ENCODE data around the gene SEPHS2.

The SEPHS2 gene

DNA sequence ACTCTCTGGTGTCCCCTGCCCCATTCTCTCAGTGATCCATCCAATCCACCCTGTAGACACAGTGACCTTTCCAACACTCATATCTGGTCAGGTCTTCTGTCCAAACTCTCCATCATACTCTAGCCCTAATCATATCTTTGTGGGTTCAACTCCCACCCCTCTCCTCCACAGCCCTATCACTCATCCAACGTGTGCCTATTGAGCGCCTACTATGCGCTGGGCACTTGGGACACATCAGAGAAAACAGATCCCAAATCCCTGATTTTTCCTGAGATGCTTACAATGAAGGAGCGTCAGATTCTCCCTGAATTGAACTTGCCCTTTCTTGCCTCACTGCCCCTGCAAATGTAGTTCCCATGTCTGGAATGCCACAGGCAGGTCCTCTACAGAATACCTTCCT, 17.6 kb downstream of the SEPHS2 start:
- Histone ChIP-seq H3K27ac (ENCODE audit: low read depth, low read length) (no peak overlapping the region), H3K36me3 (ENCODE audit: insufficient read depth, low read length) (peaks cover 34% of the 10 kb centered on the region), H3K27me3 (ENCODE audit: insufficient read depth, low read length) (no peaks in the 10 kb centered on the region), H3K9ac (ENCODE audit: low read depth, low read length) (no peak overlapping the region), H3K4me1 (ENCODE audit: insufficient read depth, low read length) (peaks cover 5% of the 10 kb centered on the region; the same call in 1 of the 2 replicates), H3K4me3 (ENCODE audit: low read length) (no peak overlapping the region), H3K9me3 (ENCODE audit: insufficient read depth, low read depth, low read length) (no peaks in the 10 kb centered on the region)
- WGBS, result 96% methylated on average over 4 of the region's 4 CpGs

DNA sequence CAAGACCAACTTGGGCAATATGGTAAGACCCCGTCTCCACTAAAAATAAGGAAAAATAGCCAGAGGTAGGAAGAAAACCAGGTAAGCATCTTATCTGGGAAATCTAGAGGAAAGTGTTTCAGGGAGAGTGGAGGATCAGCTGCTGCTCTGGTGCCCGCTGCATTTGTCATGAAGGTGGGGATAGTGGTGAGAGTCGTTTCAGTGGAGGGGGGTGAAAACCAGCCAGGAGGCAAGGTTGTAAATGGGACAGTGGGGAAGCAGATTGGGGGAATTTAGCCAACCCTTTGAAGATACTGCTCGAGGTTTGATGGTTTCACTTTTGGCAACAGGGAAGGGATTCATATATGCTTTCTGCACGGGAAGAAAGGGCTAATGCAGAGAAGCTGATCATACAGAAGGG, 24.7 kb downstream of the SEPHS2 start:
- H3K27ac ChIP-seq (ENCODE audit: low read depth, low read length), result no peak overlapping the region
- H3K36me3 ChIP-seq (ENCODE audit: insufficient read depth, low read length), result peaks cover 46% of the 10 kb centered on the region
- WGBS, result 91% methylated on average over 5 of the region's 5 CpGs
- H3K4me3 ChIP-seq (ENCODE audit: low read length), result no peak overlapping the region
- no peaks in the 10 kb centered on the region for H3K27me3 ChIP-seq (ENCODE audit: insufficient read depth, low read length)
- H3K9me3 ChIP-seq (ENCODE audit: insufficient read depth, low read depth, low read length), result no peaks in the 10 kb centered on the region
- H3K4me1 ChIP-seq (ENCODE audit: insufficient read depth, low read length), result 0 out of 2 replicates have a peak, but pooled peaks cover 4% of the 10 kb centered on the region
- H3K9ac ChIP-seq (ENCODE audit: low read depth, low read length), result no peak overlapping the region

GRCh38 chr16:30418350-30419181, 27.1 kb downstream of the SEPHS2 start:
- peak overlapping the region; percentile 83; the same call in 1 of the 2 replicates for H3K27ac ChIP-seq (ENCODE audit: low read depth, low read length)
- peaks cover 38% of the 10 kb centered on the region for H3K36me3 ChIP-seq (ENCODE audit: insufficient read depth, low read length)
- H3K9me3 ChIP-seq (ENCODE audit: insufficient read depth, low read depth, low read length), result no peaks in the 10 kb centered on the region
- no peaks in the 10 kb centered on the region for H3K27me3 ChIP-seq (ENCODE audit: insufficient read depth, low read length)
- peak overlapping the region; percentile 56 for H3K4me3 ChIP-seq (ENCODE audit: low read length)
- H3K9ac ChIP-seq (ENCODE audit: low read depth, low read length), result peak overlapping the region; percentile 11; the same call in 1 of the 2 replicates
- 64% methylated on average over 28 of the region's 31 CpGs for WGBS
- 0 out of 2 replicates have a peak, but pooled peaks cover 4% of the 10 kb centered on the region for H3K4me1 ChIP-seq (ENCODE audit: insufficient read depth, low read length)

DNA sequence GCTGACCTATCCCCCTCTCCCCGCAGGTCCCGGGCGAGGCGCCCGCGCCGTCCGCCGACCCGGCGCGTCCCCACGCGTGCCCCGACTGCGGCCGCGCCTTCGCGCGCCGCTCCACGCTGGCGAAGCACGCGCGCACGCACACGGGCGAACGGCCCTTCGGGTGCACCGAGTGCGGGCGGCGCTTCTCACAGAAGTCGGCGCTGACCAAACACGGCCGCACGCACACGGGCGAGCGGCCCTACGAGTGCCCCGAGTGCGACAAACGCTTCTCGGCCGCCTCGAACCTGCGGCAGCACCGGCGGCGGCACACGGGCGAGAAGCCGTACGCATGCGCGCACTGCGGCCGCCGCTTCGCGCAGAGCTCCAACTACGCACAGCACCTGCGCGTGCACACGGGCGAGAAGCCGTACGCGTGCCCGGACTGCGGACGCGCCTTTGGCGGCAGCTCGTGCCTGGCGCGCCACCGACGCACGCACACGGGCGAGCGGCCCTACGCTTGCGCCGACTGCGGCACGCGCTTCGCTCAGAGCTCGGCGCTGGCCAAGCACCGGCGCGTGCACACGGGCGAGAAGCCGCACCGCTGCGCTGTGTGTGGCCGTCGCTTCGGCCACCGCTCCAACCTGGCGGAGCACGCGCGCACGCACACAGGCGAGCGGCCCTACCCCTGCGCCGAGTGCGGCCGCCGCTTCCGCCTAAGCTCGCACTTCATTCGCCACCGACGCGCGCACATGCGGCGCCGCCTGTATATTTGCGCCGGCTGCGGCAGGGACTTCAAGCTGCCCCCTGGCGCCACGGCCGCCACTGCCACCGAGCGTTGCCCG, 27.9 kb downstream of the SEPHS2 start:
- Histone ChIP-seq H3K9me3 (ENCODE audit: insufficient read depth, low read depth, low read length) (no peaks in the 10 kb centered on the region), H3K27ac (ENCODE audit: low read depth, low read length) (peak overlapping the region; percentile 83; the same call in 1 of the 2 replicates), H3K4me1 (ENCODE audit: insufficient read depth, low read length) (0 out of 2 replicates have a peak, but pooled peaks cover 4% of the 10 kb centered on the region), H3K4me3 (ENCODE audit: low read length) (peak overlapping the region; percentile 56), H3K36me3 (ENCODE audit: insufficient read depth, low read length) (peaks cover 41% of the 10 kb centered on the region), H3K9ac (ENCODE audit: low read depth, low read length) (peak overlapping the region; percentile 64), H3K27me3 (ENCODE audit: insufficient read depth, low read length) (no peaks in the 10 kb centered on the region)
- WGBS, result 2% methylated on average over 140 of the region's 140 CpGs

DNA sequence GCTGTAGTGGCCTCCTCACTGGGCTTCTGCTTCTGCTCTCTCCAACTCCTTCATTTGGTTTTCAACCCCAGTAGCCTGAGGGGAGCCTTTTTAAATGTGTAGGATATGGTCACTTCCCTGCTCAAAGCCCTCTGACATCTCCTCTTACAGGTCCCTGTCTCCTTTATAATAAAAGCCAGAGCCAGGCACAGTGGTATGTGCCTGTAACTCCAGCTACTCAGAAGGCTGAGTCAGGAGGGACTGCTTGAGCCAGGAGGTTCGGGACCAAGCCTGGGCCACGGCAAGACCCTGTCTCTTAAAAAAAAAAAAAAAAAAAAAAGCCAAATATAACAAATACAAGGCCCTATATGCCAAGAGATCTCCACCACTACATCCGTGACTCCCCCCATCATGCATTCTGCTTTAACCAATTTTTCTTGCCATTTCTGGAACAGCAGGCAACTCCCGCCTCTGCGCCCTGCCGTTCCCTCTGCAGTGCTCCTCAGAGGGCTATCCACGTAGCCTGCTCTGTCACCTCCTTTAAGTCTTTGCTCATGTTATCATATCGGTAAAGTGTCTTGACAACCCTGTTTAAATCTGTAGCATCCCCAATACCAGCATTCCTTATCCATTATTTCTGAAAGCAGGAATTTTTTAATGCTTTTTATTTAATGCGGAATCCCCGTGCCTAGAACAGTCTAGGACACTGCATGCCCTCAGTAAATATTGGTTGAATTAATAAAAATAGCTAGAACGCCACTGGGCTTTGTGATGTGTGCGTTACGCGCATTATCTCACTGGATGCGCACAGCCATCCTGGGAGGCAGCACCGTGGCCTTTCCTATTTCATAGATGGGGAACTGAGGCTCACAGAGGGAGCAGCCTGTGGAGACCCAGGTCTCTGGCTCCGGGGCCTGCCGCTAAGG, 28.8 kb downstream of the SEPHS2 start:
- peaks cover 41% of the 10 kb centered on the region for H3K36me3 ChIP-seq (ENCODE audit: insufficient read depth, low read length)
- no peak overlapping the region for H3K27ac ChIP-seq (ENCODE audit: low read depth, low read length)
- no peaks in the 10 kb centered on the region for H3K27me3 ChIP-seq (ENCODE audit: insufficient read depth, low read length)
- H3K4me3 ChIP-seq (ENCODE audit: low read length), result peak overlapping the region; percentile 56
- H3K9ac ChIP-seq (ENCODE audit: low read depth, low read length), result peak overlapping the region; percentile 64
- 0 out of 2 replicates have a peak, but pooled peaks cover 4% of the 10 kb centered on the region for H3K4me1 ChIP-seq (ENCODE audit: insufficient read depth, low read length)
- 68% methylated on average over 18 of the region's 18 CpGs for WGBS
- no peaks in the 10 kb centered on the region for H3K9me3 ChIP-seq (ENCODE audit: insufficient read depth, low read depth, low read length)

DNA sequence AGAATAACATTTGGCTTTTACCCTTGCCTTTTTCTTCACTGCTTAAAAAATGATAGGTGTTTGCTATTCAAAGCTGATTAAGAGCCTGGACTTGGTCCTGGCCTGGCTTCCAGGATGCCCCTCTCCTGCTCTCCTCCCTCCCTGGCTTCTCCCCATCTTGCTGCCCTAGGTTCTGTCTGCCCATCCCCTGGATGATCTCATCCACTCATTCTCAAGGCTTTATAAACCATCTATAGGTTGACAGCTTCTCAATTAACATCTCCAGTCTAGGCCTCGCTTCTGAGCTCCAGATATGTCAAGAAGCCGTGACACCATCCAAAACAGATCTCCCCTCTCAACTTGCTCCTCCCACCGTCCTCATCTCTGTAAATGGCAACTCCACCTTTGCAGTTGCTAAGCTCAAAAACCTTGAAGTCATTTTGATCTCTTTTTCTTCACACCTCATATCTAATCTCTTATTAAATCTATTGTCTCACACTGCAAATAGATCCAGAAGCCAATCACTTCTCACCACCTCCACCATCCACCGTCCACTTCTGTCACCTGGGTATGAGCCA, 29.5 kb downstream of the SEPHS2 start:
- WGBS, result 88% methylated on average over 4 of the region's 4 CpGs
- Histone ChIP-seq H3K4me3 (ENCODE audit: low read length) (no peak overlapping the region), H3K9me3 (ENCODE audit: insufficient read depth, low read depth, low read length) (no peaks in the 10 kb centered on the region), H3K27ac (ENCODE audit: low read depth, low read length) (no peak overlapping the region), H3K27me3 (ENCODE audit: insufficient read depth, low read length) (no peaks in the 10 kb centered on the region), H3K4me1 (ENCODE audit: insufficient read depth, low read length) (0 out of 2 replicates have a peak, but pooled peaks cover 4% of the 10 kb centered on the region), H3K36me3 (ENCODE audit: insufficient read depth, low read length) (peaks cover 43% of the 10 kb centered on the region), H3K9ac (ENCODE audit: low read depth, low read length) (no peak overlapping the region)

DNA sequence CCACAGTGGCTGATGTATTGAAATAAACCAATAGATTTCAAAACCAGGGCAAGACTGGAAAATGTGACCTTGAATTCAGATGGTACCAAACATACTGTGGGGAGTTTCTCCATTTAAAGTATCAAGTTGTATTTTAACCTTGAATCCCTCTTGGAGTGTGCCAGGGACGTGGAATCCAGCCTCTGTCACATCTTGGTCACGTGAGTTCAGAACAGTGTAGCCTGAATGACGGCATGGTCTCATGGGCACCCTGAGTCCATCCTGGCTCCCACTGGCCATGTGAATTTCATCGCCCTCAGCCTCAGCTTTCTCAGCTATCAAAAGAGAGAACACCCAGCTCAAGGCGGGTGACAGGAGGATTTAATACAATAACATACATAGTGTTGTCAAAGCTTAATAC, 31.5 kb downstream of the SEPHS2 start:
- no peaks in the 10 kb centered on the region for H3K27me3 ChIP-seq (ENCODE audit: insufficient read depth, low read length)
- H3K27ac ChIP-seq (ENCODE audit: low read depth, low read length), result no peak overlapping the region
- no peaks in the 10 kb centered on the region for H3K9me3 ChIP-seq (ENCODE audit: insufficient read depth, low read depth, low read length)
- H3K9ac ChIP-seq (ENCODE audit: low read depth, low read length), result no peak overlapping the region
- 0 out of 2 replicates have a peak, but pooled peaks cover 4% of the 10 kb centered on the region for H3K4me1 ChIP-seq (ENCODE audit: insufficient read depth, low read length)
- H3K4me3 ChIP-seq (ENCODE audit: low read length), result no peak overlapping the region
- 94% methylated on average over 4 of the region's 5 CpGs for whole genome bisulfite sequencing
- peaks cover 41% of the 10 kb centered on the region for H3K36me3 ChIP-seq (ENCODE audit: insufficient read depth, low read length)

DNA sequence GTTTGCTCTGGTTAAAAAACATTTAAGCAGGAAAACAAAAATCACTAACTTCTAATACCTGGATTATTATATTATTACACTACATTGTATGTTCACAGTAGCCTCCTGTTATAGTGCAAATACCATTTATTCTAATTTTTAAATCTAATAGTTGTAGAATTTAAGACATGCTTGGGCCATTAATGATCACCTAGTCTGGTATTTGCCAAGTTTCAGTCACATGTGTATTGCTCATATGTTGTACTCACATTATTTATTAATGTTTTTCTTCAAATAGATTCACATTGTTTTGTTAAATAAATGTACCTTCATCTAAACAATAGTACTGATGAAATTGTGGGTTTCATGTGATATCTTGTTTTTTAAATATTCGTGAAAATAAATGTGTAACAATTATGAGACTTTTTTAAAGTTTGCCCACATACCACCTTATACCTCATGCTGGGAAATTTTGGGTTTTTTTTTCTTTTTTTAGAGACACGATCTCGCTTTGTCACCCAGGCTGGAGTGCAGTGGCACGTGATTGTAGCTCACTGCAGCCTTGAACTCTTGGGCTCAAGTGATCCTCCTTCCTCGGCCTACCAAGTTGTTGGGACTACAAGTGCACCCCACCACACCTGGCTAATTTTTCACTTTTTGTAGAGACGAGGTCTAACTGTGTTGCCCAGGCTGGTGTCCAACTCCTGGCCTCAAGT, 32.4 kb downstream of the SEPHS2 start:
- WGBS, result 94% methylated on average over 5 of the region's 6 CpGs
- Histone ChIP-seq H3K36me3 (ENCODE audit: insufficient read depth, low read length) (peaks cover 41% of the 10 kb centered on the region), H3K4me3 (ENCODE audit: low read length) (no peak overlapping the region), H3K27me3 (ENCODE audit: insufficient read depth, low read length) (no peaks in the 10 kb centered on the region), H3K27ac (ENCODE audit: low read depth, low read length) (no peak overlapping the region), H3K4me1 (ENCODE audit: insufficient read depth, low read length) (0 out of 2 replicates have a peak, but pooled peaks cover 3% of the 10 kb centered on the region), H3K9me3 (ENCODE audit: insufficient read depth, low read depth, low read length) (no peaks in the 10 kb centered on the region), H3K9ac (ENCODE audit: low read depth, low read length) (no peak overlapping the region)

- no peaks in the 10 kb centered on the region for H3K9me3 ChIP-seq (ENCODE audit: insufficient read depth, low read depth, low read length)
- H3K9ac ChIP-seq (ENCODE audit: low read depth, low read length), result no peak overlapping the region
- peaks cover 40% of the 10 kb centered on the region for H3K36me3 ChIP-seq (ENCODE audit: insufficient read depth, low read length)
- no peaks in the 10 kb centered on the region for H3K27me3 ChIP-seq (ENCODE audit: insufficient read depth, low read length)
- H3K4me3 ChIP-seq (ENCODE audit: low read length), result no peak overlapping the region
- H3K27ac ChIP-seq (ENCODE audit: low read depth, low read length), result peak overlapping the region; percentile 36; the same call in 1 of the 2 replicates
- H3K4me1 ChIP-seq (ENCODE audit: insufficient read depth, low read length), result 0 out of 2 replicates have a peak, but pooled peaks cover 5% of the 10 kb centered on the region
- WGBS, result 70% methylated on average over 14 of the region's 15 CpGs
Observed at GRCh38 chr16:30409125-30410060, 36.3 kb downstream of the SEPHS2 start.
